GM19467 (cell line): Measurements from ENCODE around the gene COX7C.
"Not testable (repeated sequence)": the region's sequence is repeated elsewhere in the genome, so short reads cannot be mapped to it uniquely, and the experiment has no call there.

ENCODE experiments used
- ATAC-seq: cut with Tn5 transposase; IDR thresholded peaks from one replicate; pipeline ENCODE4 v1.9.1; 2021; ENCODE audit warnings: mild to moderate bottlenecking, moderate library complexity; ENCODE audit not compliant: unreplicated experiment

COX7C gene

GRCh38 chr5:86617756-86618576, at the start of gene COX7C:
Gene COX7C, plus strand, starts transcription at chr5:86617941. Its CDS starts 115 bp downstream, at chr5:86618056.
- ATAC-seq = peak; percentile 100

- not testable (repeated sequence) for ATAC-seq
These were observed 48.0 kb upstream of the COX7C start for GRCh38 chr5:86569522-86570426.

GRCh38 chr5:86570427-86571083, 47.2 kb upstream of the COX7C start:
- ATAC-seq = no peak

GRCh38 chr5:86571109-86571508, 46.6 kb upstream of the COX7C start:
- ATAC-seq = not testable (repeated sequence)

GRCh38 chr5:86572825-86573517, 44.8 kb upstream of the COX7C start:
- no peak for ATAC-seq

- no peak for ATAC-seq
These were observed 38.2 kb upstream of the COX7C start for GRCh38 chr5:86579502-86579901.

- no peak for ATAC-seq
These were observed 21.3 kb upstream of the COX7C start for GRCh38 chr5:86596476-86596875.

GRCh38 chr5:86605881-86606280, 11.9 kb upstream of the COX7C start:
- no peak for ATAC-seq

- ATAC-seq = no peak
These were observed 4.3 kb upstream of the COX7C start for GRCh38 chr5:86613455-86613854.

GRCh38 chr5:86617309-86617755, 409 bp upstream of the COX7C start:
- no peak for ATAC-seq

GRCh38 chr5:86623785-86624483, 6.2 kb downstream of the COX7C start:
- ATAC-seq = no peak

GRCh38 chr5:86625148-86625547, 7.4 kb downstream of the COX7C start:
- ATAC-seq = no peak

- no peak for ATAC-seq
These were observed 8.4 kb downstream of the COX7C start for GRCh38 chr5:86626149-86626548.

GRCh38 chr5:86631165-86631564, 13.4 kb downstream of the COX7C start:
- no peak for ATAC-seq

GRCh38 chr5:86640998-86641397, 23.3 kb downstream of the COX7C start:
- ATAC-seq = no peak

- ATAC-seq = no peak
These were observed 27.1 kb downstream of the COX7C start for GRCh38 chr5:86644843-86645242.

GRCh38 chr5:86645885-86646284, 28.1 kb downstream of the COX7C start:
- no peak for ATAC-seq

- no peak for ATAC-seq
These were observed 28.9 kb downstream of the COX7C start for GRCh38 chr5:86646671-86647070.

GRCh38 chr5:86649832-86650505, 32.2 kb downstream of the COX7C start:
- no peak for ATAC-seq
